ENCODE data around the gene TMEM163.

Gene TMEM163

DNA sequence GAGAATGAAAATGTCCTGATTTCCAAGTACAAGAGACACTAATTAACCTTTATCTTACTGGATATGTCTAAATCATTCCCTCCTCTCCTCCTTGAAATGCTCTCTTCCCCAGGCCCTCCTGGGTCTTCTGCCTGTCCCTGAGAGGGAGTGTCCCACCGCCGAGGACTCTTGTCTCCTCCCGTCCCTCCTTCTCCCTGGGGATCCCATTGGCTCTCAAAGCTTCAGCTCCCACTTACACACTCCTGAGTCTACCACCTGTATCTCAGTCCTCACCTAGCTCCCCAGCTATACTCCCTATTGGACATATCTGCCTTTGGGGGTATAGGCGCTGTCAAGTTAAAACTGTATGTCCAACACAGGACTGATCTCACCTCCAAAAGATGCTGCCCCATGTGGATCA is 116.1 kb downstream of the TMEM163 start:
- no peak overlapping the region for H3K4me3 ChIP-seq (ENCODE audit: low read depth, low read length, poor library complexity, severe bottlenecking)
- no peak overlapping the region for H2AFZ ChIP-seq (ENCODE audit: low read length)
- no peak overlapping the region for H3K4me2 ChIP-seq (ENCODE audit: low read length)
- no peaks in the 10 kb centered on the region for H3K27me3 ChIP-seq (ENCODE audit: insufficient read depth, low read length)
- H3K36me3 ChIP-seq (ENCODE audit: insufficient read depth, low read length): no peaks in the 10 kb centered on the region
- H3K79me2 ChIP-seq (ENCODE audit: insufficient read depth, low read length): no peaks in the 10 kb centered on the region
- no peaks in the 10 kb centered on the region for H4K20me1 ChIP-seq (ENCODE audit: insufficient read depth, low read length)
- no peaks in the 10 kb centered on the region for H3F3A ChIP-seq (ENCODE audit: insufficient read depth, low read length)
- H3K9me3 ChIP-seq (ENCODE audit: low read length): no peaks in the 10 kb centered on the region
- TF ChIP-seq, protein P1, sequence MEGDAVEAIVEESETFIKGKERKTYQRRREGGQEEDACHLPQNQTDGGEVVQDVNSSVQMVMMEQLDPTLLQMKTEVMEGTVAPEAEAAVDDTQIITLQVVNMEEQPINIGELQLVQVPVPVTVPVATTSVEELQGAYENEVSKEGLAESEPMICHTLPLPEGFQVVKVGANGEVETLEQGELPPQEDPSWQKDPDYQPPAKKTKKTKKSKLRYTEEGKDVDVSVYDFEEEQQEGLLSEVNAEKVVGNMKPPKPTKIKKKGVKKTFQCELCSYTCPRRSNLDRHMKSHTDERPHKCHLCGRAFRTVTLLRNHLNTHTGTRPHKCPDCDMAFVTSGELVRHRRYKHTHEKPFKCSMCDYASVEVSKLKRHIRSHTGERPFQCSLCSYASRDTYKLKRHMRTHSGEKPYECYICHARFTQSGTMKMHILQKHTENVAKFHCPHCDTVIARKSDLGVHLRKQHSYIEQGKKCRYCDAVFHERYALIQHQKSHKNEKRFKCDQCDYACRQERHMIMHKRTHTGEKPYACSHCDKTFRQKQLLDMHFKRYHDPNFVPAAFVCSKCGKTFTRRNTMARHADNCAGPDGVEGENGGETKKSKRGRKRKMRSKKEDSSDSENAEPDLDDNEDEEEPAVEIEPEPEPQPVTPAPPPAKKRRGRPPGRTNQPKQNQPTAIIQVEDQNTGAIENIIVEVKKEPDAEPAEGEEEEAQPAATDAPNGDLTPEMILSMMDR (IDR thresholded peaks at IDR 0.05; ENCODE audit: low read length): no peak
- TF ChIP-seq EZH2 (IDR thresholded peaks at IDR 0.05; ENCODE audit: borderline replicate concordance, low read length): no peak
- no peak overlapping the region for H3K27ac ChIP-seq (ENCODE audit: low read depth, low read length, poor library complexity, severe bottlenecking)
- no peaks in the 10 kb centered on the region for H3K4me1 ChIP-seq (ENCODE audit: insufficient read depth, low read length, severe bottlenecking)
- H3K9ac ChIP-seq (ENCODE audit: low read length): no peak overlapping the region
- no peaks in the 10 kb centered on the region for H3K9me2 ChIP-seq (ENCODE audit: low read depth, low read length)

DNA sequence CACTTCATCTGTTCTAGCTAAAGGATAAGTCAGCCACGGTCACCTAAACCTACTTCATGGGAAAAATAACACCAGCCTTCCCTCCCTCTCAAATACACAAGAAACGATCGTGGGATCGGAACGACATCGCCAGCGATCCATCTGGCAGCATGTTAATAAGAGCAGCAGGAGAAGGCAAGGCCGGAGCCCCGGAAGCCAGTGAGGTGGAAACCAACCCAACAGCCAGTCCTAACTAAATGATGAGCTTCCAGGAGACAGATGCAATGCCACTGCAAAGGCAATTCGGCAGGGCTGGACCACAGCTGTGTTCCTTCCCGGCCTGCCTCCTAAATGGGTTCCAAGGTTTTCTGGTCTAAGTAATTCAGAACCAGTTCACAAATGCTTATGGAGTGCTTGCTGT is 117.5 kb downstream of the TMEM163 start:
- H3K4me2 ChIP-seq (ENCODE audit: low read length): no peak overlapping the region
- H3K9ac ChIP-seq (ENCODE audit: low read length): no peak overlapping the region
- TF ChIP-seq, protein P1 (IDR thresholded peaks at IDR 0.05; ENCODE audit: low read length): no peak
- no peak for TF ChIP-seq EZH2 (IDR thresholded peaks at IDR 0.05; ENCODE audit: borderline replicate concordance, low read length)
- no peaks in the 10 kb centered on the region for H4K20me1 ChIP-seq (ENCODE audit: insufficient read depth, low read length)
- no peaks in the 10 kb centered on the region for H3K4me1 ChIP-seq (ENCODE audit: insufficient read depth, low read length, severe bottlenecking)
- H3F3A ChIP-seq (ENCODE audit: insufficient read depth, low read length): no peaks in the 10 kb centered on the region
- H3K79me2 ChIP-seq (ENCODE audit: insufficient read depth, low read length): no peaks in the 10 kb centered on the region
- H3K9me3 ChIP-seq (ENCODE audit: low read length): no peaks in the 10 kb centered on the region
- H3K27ac ChIP-seq (ENCODE audit: low read depth, low read length, poor library complexity, severe bottlenecking): no peak overlapping the region
- H3K27me3 ChIP-seq (ENCODE audit: insufficient read depth, low read length): no peaks in the 10 kb centered on the region
- no peaks in the 10 kb centered on the region for H3K36me3 ChIP-seq (ENCODE audit: insufficient read depth, low read length)
- no peak overlapping the region for H3K4me3 ChIP-seq (ENCODE audit: low read depth, low read length, poor library complexity, severe bottlenecking)
- no peaks in the 10 kb centered on the region for H3K9me2 ChIP-seq (ENCODE audit: low read depth, low read length)
- no peak overlapping the region for H2AFZ ChIP-seq (ENCODE audit: low read length)

DNA sequence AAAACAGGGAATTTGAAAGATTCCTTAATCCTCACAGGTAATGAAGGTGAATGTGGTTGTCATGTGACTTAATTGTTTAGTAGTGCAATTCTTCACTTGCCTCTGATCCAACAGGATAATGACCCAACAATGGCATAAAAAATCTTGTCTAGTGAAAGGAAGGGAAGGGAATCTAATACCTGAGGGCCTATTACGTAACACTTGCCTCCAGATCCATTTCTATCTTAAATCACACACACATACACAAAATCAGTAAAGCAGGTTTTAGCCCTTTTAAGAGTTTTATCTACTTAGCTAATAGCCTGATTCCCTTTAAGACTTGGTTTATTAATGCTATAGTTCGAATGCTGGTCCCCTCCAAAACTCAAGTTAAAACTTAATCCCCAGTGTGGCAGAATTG is 118.6 kb downstream of the TMEM163 start:
- H3K9me2 ChIP-seq (ENCODE audit: low read depth, low read length): no peaks in the 10 kb centered on the region
- TF ChIP-seq EZH2 (IDR thresholded peaks at IDR 0.05; ENCODE audit: borderline replicate concordance, low read length): no peak
- TF ChIP-seq, protein P1 (IDR thresholded peaks at IDR 0.05; ENCODE audit: low read length): no peak
- no peaks in the 10 kb centered on the region for H3K9me3 ChIP-seq (ENCODE audit: low read length)
- no peak overlapping the region for H3K4me3 ChIP-seq (ENCODE audit: low read depth, low read length, poor library complexity, severe bottlenecking)
- H3K4me2 ChIP-seq (ENCODE audit: low read length): no peak overlapping the region
- no peaks in the 10 kb centered on the region for H3K79me2 ChIP-seq (ENCODE audit: insufficient read depth, low read length)
- no peak overlapping the region for H3K9ac ChIP-seq (ENCODE audit: low read length)
- H4K20me1 ChIP-seq (ENCODE audit: insufficient read depth, low read length): no peaks in the 10 kb centered on the region
- H3K27ac ChIP-seq (ENCODE audit: low read depth, low read length, poor library complexity, severe bottlenecking): no peak overlapping the region
- no peaks in the 10 kb centered on the region for H3K36me3 ChIP-seq (ENCODE audit: insufficient read depth, low read length)
- H3K27me3 ChIP-seq (ENCODE audit: insufficient read depth, low read length): no peaks in the 10 kb centered on the region
- H3F3A ChIP-seq (ENCODE audit: insufficient read depth, low read length): no peaks in the 10 kb centered on the region
- H2AFZ ChIP-seq (ENCODE audit: low read length): no peak overlapping the region
- H3K4me1 ChIP-seq (ENCODE audit: insufficient read depth, low read length, severe bottlenecking): no peaks in the 10 kb centered on the region

All from OCI-LY1 (cell line).